ENCODE results near the gene CCT6A.
"Not testable (repeated sequence)": the region's sequence is repeated elsewhere in the genome, so short reads cannot be mapped to it uniquely, and the experiment has no call there.

The CCT6A gene

DNA sequence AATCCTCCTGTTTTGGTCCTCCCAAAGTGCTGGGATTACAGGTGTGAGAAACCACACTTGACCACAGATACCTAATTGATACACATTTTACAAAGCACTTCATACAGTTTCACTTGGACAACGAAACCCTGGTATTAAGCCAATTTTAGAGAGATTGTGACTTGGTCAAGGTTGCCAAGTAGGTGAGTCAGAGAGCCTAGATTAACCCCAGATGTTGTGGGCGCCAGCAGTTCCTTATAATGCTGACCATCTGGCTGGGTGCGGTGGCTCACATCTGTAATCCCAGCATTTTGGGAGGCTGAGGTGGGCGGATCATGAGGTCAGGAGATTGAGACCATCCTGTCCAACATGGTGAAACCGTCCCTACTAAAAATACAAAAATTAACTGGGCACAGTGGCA is 46.1 kb downstream of the CCT6A start:
- DNase-seq (ENCODE audit: low read depth in 1 of 2, low spot score in 1 of 2) = no peak

DNA sequence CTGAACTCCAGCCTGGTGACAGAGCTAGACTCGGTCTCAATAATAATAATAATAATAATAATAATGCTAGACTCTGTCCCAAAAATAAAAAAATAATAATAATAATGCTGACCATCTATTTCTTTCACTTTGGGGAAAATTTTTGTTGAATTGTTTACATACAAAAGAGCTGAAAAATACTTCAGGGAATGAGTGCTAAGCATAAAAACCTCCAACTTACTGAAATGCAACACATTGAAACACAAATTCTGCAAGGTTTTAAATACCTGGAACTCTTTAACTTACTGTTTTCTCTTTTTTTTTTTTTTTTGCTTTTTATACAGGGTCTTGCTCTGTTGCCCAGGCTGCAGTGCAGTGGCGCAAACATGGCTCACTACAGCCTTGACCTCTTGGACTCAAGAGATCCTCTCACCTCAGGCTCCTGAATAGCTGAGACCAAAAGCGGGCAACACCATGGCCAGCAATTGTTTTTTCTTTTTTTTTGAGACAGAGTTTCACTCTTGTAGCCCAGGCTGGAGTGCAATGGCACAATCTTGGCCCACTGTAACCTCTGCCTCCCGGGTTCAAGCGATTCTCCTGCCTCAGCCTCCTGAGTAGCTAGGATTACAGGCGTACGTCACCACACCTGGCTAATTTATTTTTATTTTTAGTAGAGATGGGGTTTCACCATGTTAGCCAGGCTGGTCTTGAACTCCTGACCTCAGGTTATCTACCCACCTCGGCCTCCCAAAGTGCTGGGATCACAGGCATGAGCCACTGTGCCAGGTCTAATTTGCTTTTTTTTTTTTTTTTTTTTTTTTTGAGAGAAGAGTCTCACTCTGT is 46.8 kb downstream of the CCT6A start:
- DNase-seq (ENCODE audit: low read depth in 1 of 2, low spot score in 1 of 2) = not testable (repeated sequence)

DNA sequence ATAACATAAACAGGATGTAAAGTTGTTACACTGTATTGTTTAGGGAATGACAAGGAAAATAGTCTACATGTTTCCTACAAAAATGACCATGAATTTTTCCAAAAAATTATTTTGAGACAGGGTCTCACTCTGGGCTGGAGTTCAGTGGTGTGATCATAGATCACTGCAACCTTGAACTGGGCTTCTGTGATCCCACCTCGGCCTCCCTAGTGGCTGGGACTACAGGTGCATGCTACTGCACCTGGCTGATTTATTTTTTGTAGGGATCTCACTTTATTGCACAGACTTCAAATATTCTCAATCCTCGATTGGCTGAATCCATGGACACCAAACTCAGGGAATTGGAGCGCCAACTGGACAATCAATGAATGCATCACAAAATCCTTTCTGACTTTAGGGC is 48.1 kb downstream of the CCT6A start:
- no peak for DNase-seq (ENCODE audit: low read depth in 1 of 2, low spot score in 1 of 2)

DNA sequence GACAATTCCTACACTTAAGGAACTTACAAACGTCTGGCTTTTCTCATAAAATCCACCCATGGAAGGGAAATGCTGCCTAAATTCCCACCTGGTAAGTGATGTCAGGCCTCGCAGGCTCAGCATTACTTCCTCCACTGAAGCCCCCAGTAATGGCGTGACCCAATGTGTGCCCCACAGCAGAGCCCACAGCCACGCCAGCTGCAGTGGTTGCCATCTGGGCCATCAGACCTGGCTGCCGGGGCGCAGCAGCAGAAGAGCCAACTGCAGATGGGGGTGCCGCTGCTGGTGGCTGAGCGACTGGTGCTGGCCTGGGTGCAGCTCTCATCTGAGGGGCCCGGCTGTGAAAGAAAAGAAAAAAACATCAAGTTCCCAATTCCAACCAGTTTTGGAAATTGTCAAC is 52.6 kb downstream of the CCT6A start:
- DNase-seq (ENCODE audit: low read depth in 1 of 2, low spot score in 1 of 2) = not testable (repeated sequence)

DNA sequence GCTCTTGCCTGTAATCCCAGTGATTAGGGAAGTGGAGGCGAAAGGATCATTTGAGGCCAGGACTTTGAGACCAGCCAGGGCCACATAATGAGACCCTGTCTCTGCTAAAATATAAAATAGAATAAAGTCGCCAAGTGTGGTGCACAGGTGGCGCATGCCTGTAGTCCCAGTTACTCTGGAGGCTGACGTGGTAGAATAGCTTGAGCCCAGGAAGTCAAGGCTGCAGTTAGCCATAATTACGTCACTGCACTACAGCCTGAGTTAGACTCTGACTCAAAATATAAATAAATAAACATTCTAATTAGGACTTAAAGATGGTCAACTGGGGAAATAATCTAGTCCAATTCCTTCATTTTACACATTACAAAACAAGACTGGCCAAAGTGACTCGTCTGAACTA is 53.9 kb downstream of the CCT6A start:
- no peak for DNase-seq (ENCODE audit: low read depth in 1 of 2, low spot score in 1 of 2)

DNA sequence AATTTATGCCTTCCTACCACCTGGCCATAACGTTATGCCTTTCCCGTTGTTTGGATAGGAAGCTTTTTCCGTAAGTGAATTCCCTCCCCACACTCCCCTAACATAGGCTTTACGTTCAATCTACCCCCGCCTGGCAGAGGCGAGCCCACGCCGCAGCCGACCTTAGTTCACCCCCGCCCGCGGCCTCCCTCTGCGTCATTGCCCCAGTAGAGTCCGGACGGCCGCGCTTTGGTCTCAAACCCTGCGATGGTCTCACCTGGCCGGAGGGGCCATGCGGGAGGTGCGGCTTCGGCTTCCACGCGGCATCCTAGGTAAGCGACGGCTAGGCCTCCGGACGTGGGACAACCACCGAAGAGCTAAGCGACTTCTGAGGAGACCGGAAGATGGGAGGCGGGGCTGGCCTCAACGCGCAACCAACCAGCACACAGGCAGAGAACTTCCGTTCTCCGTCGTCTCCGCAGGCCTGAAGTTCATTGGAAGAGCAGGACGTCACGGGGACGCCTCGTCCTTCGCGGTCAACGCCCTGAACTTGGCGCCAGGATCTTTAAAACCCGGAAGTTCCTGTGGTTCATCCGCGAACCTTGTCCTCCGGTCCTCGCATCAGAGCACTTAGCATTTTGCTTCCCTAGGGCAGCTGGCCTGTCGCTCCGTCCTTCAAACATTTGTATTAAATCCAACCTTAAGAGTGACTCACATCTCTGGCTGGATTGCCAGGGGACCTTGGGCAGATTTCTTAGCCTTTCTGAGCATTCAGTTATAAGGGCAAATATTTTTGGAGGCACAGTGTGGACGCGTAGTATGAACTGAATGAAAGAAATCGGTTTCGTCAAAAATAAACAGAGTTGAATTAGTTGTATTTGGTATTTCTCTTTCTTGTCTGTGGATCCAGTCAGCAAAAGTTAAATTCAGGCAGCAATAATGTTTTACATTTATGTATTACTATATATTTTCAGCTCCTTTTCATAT is 54.8 kb downstream of the CCT6A start, which contains the start of gene CHCHD2:
TSS of gene CHCHD2 (minus strand) at position 369 of the 966 bp plus-strand sequence. CDS start at position 306, 63 bp downstream.
- peak; percentile 70 to 93 for DNase-seq (ENCODE audit: low read depth in 1 of 2, low spot score in 1 of 2)

DNA sequence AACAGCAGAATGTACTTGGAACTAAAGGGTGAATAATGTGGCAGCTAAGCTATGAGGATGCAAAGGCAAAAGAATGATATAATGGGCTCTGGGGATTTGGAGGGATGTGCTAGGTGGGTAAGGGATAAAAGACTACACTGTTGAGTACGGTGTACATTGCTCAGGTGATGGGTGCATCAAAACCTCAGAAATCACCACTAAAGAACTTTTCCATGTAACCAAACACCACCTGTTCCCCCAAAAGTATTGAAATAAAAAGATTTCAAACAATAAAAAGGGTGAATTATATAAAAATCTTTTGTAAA is 56.3 kb downstream of the CCT6A start:
- no peak for DNase-seq (ENCODE audit: low read depth in 1 of 2, low spot score in 1 of 2)

DNA sequence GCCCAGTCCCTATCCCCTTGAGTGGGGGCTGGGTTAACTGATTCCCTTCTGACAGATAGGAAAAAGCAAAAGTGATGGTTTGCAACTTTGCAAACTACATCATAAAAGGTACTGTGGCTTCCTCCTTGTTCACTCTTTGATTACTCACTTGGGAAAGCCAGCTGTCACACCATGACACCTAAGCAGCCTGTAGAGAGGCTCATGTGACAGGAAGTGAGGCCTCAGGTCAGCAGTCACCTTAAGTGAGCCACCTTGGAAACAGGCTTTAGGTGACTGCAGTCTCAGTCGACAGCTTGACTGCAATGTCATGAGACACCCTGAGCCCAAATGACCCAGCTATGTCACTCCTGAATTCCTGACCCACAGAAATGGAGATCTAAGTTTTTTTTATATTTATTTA is 59.0 kb downstream of the CCT6A start:
- DNase-seq (ENCODE audit: low read depth in 1 of 2, low spot score in 1 of 2) = no peak

DNA sequence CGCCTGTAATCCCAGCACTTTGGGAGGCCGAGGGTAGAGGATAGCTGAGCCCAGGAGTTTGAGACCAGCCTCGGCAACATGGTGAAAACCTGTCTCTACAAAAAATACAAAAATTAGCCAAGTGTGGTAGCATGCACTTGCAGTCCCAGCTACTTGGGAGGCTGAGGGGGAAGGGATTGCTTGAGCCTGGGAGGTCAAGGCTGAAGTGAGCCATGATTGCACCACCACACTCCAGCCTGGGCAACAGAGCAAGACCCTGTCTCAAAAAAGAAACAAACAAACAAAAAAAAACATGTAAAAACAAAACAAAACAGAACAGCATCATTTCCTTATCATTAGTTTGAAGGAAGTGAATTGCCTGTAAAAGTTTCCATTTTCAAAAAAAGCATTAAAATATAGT is 60.7 kb downstream of the CCT6A start:
- DNase-seq (ENCODE audit: low read depth in 1 of 2, low spot score in 1 of 2) = not testable (repeated sequence)
